SK-N-SH treated with all-trans-retinoic acid at 6 μM for 48 hours (cell line): Measurements from ENCODE around the gene FSIP1.

Experiments used
- CSDC2 ChIP-seq: fragments of 250-450 bp; sonication (Bioruptor Pico); IDR thresholded peaks from 2 replicates; pipeline ENCODE4 v1.5.0; 2020; ENCODE audit warnings: mild to moderate bottlenecking, moderate library complexity
- ESRRG ChIP-seq: fragments of 250-450 bp; sonication (Bioruptor Pico); IDR thresholded peaks from 2 replicates; pipeline ENCODE4 v1.6.1; 2021; ENCODE audit warnings: mild to moderate bottlenecking
- PPARA ChIP-seq: fragments of 250-450 bp; sonication (Bioruptor Pico); IDR thresholded peaks from 2 replicates; pipeline ENCODE4 v1.5.0; 2020; ENCODE audit warnings: mild to moderate bottlenecking, borderline replicate concordance
- TOX ChIP-seq: fragments of 250-450 bp; sonication (Bioruptor Pico); IDR thresholded peaks from 2 replicates; pipeline ENCODE4 v1.8.0; 2021; ENCODE audit warnings: mild to moderate bottlenecking, moderate library complexity, borderline replicate concordance
- ZFP3 ChIP-seq: fragments of 250-450 bp; sonication (Bioruptor Pico); IDR thresholded peaks from 2 replicates; pipeline ENCODE4 v1.5.0; 2020; ENCODE audit warnings: mild to moderate bottlenecking, moderate library complexity

DNA sequence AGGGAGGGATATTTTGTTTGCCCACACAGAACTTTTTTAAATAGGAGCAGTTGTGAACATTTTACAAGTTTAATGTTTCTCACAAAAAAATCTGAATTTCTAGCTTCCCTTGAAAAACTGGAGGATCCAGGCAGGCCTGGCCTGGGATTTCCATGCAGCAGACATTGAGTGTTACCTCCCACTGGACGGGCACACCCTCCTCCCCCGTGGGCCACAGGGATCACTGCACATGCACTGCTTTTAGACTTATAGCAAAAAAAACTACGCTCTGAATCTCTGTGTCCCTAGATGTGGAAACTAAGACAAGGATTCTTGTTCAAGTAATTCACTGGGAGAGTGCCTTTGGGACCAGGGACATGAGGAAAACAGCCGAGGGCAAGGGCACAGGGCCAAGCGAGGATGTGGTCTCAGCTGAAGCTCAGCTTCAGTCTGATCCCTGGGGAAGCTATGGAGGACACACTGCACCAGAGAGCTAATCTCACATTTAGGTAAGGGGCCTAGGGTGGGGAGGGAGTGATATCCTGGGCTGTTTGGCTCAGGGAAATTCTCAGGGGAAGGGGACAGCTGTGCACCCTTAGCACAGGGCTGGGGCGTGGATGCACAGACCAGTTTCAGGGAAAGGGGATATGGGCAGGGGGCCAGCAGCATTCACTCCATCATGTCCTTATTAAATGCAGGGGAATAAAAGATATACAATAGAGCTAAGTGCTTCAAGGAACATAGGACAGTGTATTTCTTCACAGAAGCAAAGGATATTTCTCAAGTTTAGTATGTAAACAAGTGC lies 46.0 kb downstream of the FSIP1 start:
- TF ChIP-seq CSDC2 (CRISPR knock-in tag) (no peak), TOX (CRISPR knock-in tag) (no peak), ZFP3 (CRISPR knock-in tag) (no peak), PPARA (CRISPR knock-in tag) (no peak), ESRRG (CRISPR knock-in tag) (no peak)
